GM21619 (cell line): ENCODE data around the gene OR2H1.

Experiments
- ATAC-seq: cut with Tn5 transposase; IDR thresholded peaks from one replicate; pipeline ENCODE4 v1.9.1; 2021; ENCODE audit not compliant: unreplicated experiment

OR2H1 gene

GRCh38 chr6:29483186-29483585, 26.2 kb downstream of the OR2H1 start:
- ATAC-seq: no peak

GRCh38 chr6:29483735-29484134, 26.8 kb downstream of the OR2H1 start:
- ATAC-seq: no peak

- no peak for ATAC-seq
Observed at GRCh38 chr6:29486577-29486976, 29.6 kb downstream of the OR2H1 start.

- no peak for ATAC-seq
Observed at GRCh38 chr6:29487131-29487530, 30.2 kb downstream of the OR2H1 start.

GRCh38 chr6:29487660-29488059, 30.7 kb downstream of the OR2H1 start, which contains the start of gene MAS1L:
TSS of gene MAS1L (minus strand) at chr6:29487956. CDS start at chr6:29487902, 54 bp downstream.
- ATAC-seq: no peak

GRCh38 chr6:29488874-29489273, 31.9 kb downstream of the OR2H1 start:
- no peak for ATAC-seq

- no peak for ATAC-seq
Observed at GRCh38 chr6:29489286-29489685, 32.3 kb downstream of the OR2H1 start.

GRCh38 chr6:29490055-29490454, 33.1 kb downstream of the OR2H1 start:
- ATAC-seq: no peak

GRCh38 chr6:29490552-29490951, 33.6 kb downstream of the OR2H1 start:
- no peak for ATAC-seq

- ATAC-seq: no peak
Observed at GRCh38 chr6:29491574-29491973, 34.6 kb downstream of the OR2H1 start.

- no peak for ATAC-seq
Observed at GRCh38 chr6:29493261-29493660, 36.3 kb downstream of the OR2H1 start.

GRCh38 chr6:29494131-29494530, 37.2 kb downstream of the OR2H1 start:
- ATAC-seq: no peak

- no peak for ATAC-seq
Observed at GRCh38 chr6:29495571-29495970, 38.6 kb downstream of the OR2H1 start.

- ATAC-seq: no peak
Observed at GRCh38 chr6:29496961-29497360, 40.0 kb downstream of the OR2H1 start.

- no peak for ATAC-seq
Observed at GRCh38 chr6:29499704-29500103, 42.7 kb downstream of the OR2H1 start.

- no peak for ATAC-seq
Observed at GRCh38 chr6:29500594-29500993, 43.6 kb downstream of the OR2H1 start.

GRCh38 chr6:29501106-29501505, 44.2 kb downstream of the OR2H1 start:
- ATAC-seq: no peak

- no peak for ATAC-seq
Observed at GRCh38 chr6:29502181-29502580, 45.2 kb downstream of the OR2H1 start.

GRCh38 chr6:29502597-29502996, 45.6 kb downstream of the OR2H1 start:
- no peak for ATAC-seq

GRCh38 chr6:29504961-29505360, 48.0 kb downstream of the OR2H1 start:
- no peak for ATAC-seq

- no peak for ATAC-seq
Observed at GRCh38 chr6:29505808-29506207, 48.9 kb downstream of the OR2H1 start.

GRCh38 chr6:29506446-29507067, 49.6 kb downstream of the OR2H1 start:
- ATAC-seq: no peak

GRCh38 chr6:29507319-29507718, 50.4 kb downstream of the OR2H1 start:
- ATAC-seq: no peak
